Transverse colon (tissue), 4 donors: ENCODE data around the gene TRIP11. TPM values are rescaled to one million over a fixed set of nuclear protein-coding genes. Genes with fewer than 3 reads are reported as not detected.
A peak's percentile ranks its signal among the peaks of the same experiment; 100 is the strongest.

ENCODE experiments used
- DNase-seq: peaks from one replicate; pipeline ENCODE4 v3.0.0-alpha.2; 2019
- H3K27ac ChIP-seq, 4 donors: fragments of 200-600 bp; sonication (generic); 2 replicates each; pipeline ENCODE4 v1.5.1; 2016 to 2018; ENCODE audit warnings: inconsistent platforms in 4 of 4
- H3K27me3 ChIP-seq: fragments of 200-600 bp; sonication (generic); 2 replicates; pipeline ENCODE4 v1.5.1; 2017; ENCODE audit warnings: inconsistent platforms
- H3K36me3 ChIP-seq, 4 donors: fragments of 200-600 bp; sonication (generic); 2 replicates each; pipeline ENCODE4 v1.5.1; 2017 to 2019; ENCODE audit warnings: inconsistent platforms in 4 of 4
- H3K4me1 ChIP-seq, 4 donors: fragments of 200-600 bp; sonication (generic); 2 replicates each; pipeline ENCODE4 v1.5.1; 2017 to 2020; ENCODE audit warnings: inconsistent platforms in 4 of 4
- H3K4me3 ChIP-seq, 4 donors: fragments of 200-600 bp; sonication (generic); 1 replicate in 1 of 4; 2 replicates in 3 of 4; pipeline versions ENCODE4 v1.5.1 to v1.6.1; 2017 to 2019; ENCODE audit warnings: inconsistent platforms in 4 of 4
- H3K9me3 ChIP-seq, 2 donors: fragments of 200-600 bp; sonication (generic); 2 replicates each; pipeline ENCODE4 v1.5.1; 2017 to 2019; ENCODE audit warnings: inconsistent platforms in 2 of 2
- EP300 ChIP-seq: sonication (generic); formaldehyde crosslinking; IDR thresholded peaks from one replicate; pipeline ENCODE4 v1.6.1; 2017; ENCODE audit warnings: antibody characterized with exemption, low read depth
- POLR2A ChIP-seq: fragments of 450-650 bp; IDR thresholded peaks from one replicate; pipeline ENCODE4 v1.6.1; 2016; ENCODE audit warnings: antibody characterized with exemption, mild to moderate bottlenecking, moderate library complexity
- POLR2AphosphoS5 ChIP-seq, 3 donors: sonication (generic); formaldehyde crosslinking; IDR thresholded peaks; one replicate each; pipeline ENCODE4 v1.6.1; 2016; ENCODE audit warnings: antibody characterized with exemption in 3 of 3
- WGBS, 2 donors: methylation state at CpG; one replicate each; pipeline ENCODE4 v1.1.5; 2018; ENCODE audit warnings: low coverage in 1 of 2; 5-methylcytosine and 5-hydroxymethylcytosine counted together
- in situ Hi-C, 4 donors: fragments of 200-750 bp; cut with MboI; loops; one replicate each; pipeline versions ENCODE4 v1.15.0 to v1.15.1; 2017; ENCODE audit warnings: low sequenced_read_pairs in 3 of 4, low pct_ligation_motif_present in 1 of 4, low pct_unique_long_range_greater_than_20kb in 1 of 4
- intact Hi-C: fragments of 100-400 bp; cut with DNase I; formaldehyde crosslinking; loops from one replicate; pipeline ENCODE4 v1.15.1; 2023; ENCODE audit warnings: low total_unique reads
- total RNA-seq, 4 donors: library from RNA; depleted of rRNA; stranded (reverse); fragments of >200 nt; gene quantifications; one replicate each; pipeline ENCODE4 v1.1.0, GENCODE V29; 2016
- TF ChIP-seq, protein P1 (sequence below), 5 experiments: fragments of 200-600 bp in 3 of 5; fragments of 450-650 bp in 2 of 5; sonication (generic) in 3 of 5; IDR thresholded peaks; 1 replicate in 2 of 5; 2 replicates in 3 of 5; pipeline ENCODE4 v1.5.1; 2016 to 2017; ENCODE audit warnings: antibody characterized with exemption in 5 of 5, inconsistent platforms in 3 of 5, mild to moderate bottlenecking in 2 of 5, moderate library complexity in 1 of 5

The TRIP11 gene
- total RNA-seq, 4 donors from 2014 or later = 14.2 to 45.6 (median 34.1) TPM

DNA sequence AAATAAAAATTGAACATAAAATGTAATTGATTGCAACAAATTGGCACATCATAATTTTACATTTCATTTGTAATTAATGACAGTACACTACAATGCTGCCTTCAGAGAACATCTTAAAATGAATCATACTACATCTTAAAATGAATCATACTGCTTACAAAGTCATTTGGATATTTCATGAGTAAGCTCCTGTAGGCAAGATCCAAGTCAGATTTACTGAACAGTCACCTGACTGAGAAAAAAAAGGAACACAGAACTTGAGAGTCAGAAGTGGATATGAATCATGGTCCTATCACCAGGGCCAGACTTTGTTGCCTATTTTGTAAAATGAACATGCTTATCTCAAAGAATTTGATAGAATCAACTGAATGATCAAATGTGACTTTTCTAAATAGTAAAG, 59.7 kb downstream of the TRIP11 start:
- Histone ChIP-seq H3K4me3 (no peak overlapping the region), H3K9me3 (no peaks in the 10 kb centered on the region), H3K27ac (no peak overlapping the region), H3K27me3 (no peaks in the 10 kb centered on the region), H3K36me3 (peaks cover 0 to 11% (median 4%) of the 10 kb centered on the region in 4 donors), H3K4me1 (peaks cover 0 to 2% (median 0%) of the 10 kb centered on the region in 4 donors)
- intact Hi-C loops = no loop called here
- DNase-seq = no peak
- TF ChIP-seq POLR2A (no peak), POLR2AphosphoS5 (IDR thresholded peaks at IDR 0.05) (peak in 1 of 3 donors; percentile 41), EP300 (no peak)
- TF ChIP-seq, protein P1, sequence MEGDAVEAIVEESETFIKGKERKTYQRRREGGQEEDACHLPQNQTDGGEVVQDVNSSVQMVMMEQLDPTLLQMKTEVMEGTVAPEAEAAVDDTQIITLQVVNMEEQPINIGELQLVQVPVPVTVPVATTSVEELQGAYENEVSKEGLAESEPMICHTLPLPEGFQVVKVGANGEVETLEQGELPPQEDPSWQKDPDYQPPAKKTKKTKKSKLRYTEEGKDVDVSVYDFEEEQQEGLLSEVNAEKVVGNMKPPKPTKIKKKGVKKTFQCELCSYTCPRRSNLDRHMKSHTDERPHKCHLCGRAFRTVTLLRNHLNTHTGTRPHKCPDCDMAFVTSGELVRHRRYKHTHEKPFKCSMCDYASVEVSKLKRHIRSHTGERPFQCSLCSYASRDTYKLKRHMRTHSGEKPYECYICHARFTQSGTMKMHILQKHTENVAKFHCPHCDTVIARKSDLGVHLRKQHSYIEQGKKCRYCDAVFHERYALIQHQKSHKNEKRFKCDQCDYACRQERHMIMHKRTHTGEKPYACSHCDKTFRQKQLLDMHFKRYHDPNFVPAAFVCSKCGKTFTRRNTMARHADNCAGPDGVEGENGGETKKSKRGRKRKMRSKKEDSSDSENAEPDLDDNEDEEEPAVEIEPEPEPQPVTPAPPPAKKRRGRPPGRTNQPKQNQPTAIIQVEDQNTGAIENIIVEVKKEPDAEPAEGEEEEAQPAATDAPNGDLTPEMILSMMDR (IDR thresholded peaks at IDR 0.05) = no peak
- in situ Hi-C loops = no loop called here

DNA sequence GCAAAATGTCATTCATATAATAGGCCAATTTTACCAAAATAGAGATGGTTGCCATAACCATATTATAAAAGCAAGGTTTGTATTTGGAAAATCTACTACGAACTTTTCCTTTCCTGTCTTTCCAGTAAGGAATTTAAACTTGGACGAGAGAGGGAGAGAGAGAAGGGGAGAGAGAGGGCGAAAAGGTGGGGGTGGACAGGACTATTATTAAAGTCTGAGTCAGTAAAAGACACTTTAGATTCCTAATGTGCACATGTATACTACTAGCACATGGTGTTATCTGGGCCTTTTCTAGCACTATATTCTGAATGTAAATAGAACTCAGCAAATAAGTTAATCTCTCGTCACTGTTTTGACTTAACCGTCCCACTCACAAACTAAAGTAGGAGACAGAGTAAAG, 62.0 kb downstream of the TRIP11 start:
- in situ Hi-C loops = no loop called here
- H3K36me3 ChIP-seq = peaks cover 0 to 26% (median 6%) of the 10 kb centered on the region in 4 donors
- no peak for DNase-seq
- intact Hi-C loops = no loop called here
- no peaks in the 10 kb centered on the region for H3K4me1 ChIP-seq
- H3K4me3 ChIP-seq = no peak overlapping the region
- WGBS, 2 donors = 90 to 93% methylated on average over 5 of the region's 5 CpGs
- H3K27ac ChIP-seq = no peak overlapping the region
- TF ChIP-seq, protein P1 (IDR thresholded peaks at IDR 0.05) = no peak
- TF ChIP-seq POLR2A = no peak
- no peak for TF ChIP-seq POLR2AphosphoS5 (IDR thresholded peaks at IDR 0.05)
- no peak for TF ChIP-seq EP300
- H3K9me3 ChIP-seq = no peaks in the 10 kb centered on the region
- H3K27me3 ChIP-seq = no peaks in the 10 kb centered on the region

DNA sequence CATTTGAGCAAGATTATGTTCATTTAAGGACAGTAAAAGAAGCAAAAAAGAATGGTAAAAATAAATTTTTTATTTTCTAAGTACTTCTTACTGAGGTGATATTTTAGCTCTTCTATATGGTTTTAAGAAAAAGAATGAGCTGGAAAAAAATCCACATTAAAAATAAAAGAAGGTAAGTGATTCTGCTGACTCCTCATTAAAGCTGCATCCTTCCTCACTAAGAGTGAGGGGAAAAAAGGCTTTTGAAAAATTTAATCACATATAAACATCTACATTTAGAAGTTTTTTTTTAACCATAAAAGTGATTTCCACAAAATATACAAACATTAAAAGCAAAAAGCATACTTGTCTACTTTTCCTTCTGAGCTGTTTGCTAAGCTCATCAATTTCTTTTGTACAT, 64.1 kb downstream of the TRIP11 start:
- DNase-seq = no peak
- Histone ChIP-seq H3K9me3 (no peaks in the 10 kb centered on the region), H3K27ac (no peak overlapping the region), H3K4me1 (no peaks in the 10 kb centered on the region), H3K4me3 (no peak overlapping the region), H3K27me3 (no peaks in the 10 kb centered on the region), H3K36me3 (peaks cover 0 to 44% (median 16%) of the 10 kb centered on the region in 4 donors)
- in situ Hi-C loops (no loop called here), intact Hi-C loops (no loop called here)
- TF ChIP-seq POLR2A = no peak
- TF ChIP-seq POLR2AphosphoS5 (IDR thresholded peaks at IDR 0.05) = no peak
- no peak for TF ChIP-seq EP300
- TF ChIP-seq, protein P1 (IDR thresholded peaks at IDR 0.05) = no peak

DNA sequence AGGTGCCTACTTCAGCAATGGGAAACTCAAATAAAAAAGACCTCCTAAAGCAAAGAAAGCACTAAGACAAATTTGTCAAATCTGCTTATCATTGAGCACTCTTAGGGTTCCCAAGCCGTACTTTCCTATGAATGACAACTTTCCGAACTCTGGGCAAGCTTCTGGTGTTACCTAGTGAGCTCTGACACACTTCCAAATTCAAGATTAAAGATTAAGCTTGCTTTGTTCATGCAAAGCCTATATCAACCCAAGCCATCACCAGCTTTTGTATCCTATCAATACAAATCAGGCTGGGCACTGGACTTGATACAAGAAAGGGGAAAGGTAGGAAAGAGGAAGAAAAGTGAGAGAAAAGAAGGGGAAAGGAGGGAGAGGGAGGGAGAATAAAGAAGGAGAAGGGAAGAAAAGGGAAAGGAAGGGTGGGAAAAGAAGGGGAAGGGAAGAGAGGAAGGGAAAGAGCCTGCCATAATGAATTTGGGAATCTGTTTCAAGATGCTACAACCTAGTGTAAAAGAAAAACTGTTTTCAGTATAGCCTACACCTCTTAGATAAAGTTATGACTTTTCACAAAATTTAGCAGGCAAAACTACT, 68.6 kb downstream of the TRIP11 start:
- no peaks in the 10 kb centered on the region for H3K4me1 ChIP-seq
- in situ Hi-C loops = no loop called here
- H3K9me3 ChIP-seq = no peaks in the 10 kb centered on the region
- intact Hi-C loops = no loop called here
- H3K27ac ChIP-seq = no peak overlapping the region
- 96 to 100% methylated on average over 2 of the region's 2 CpGs for WGBS, 2 donors
- no peak overlapping the region for H3K4me3 ChIP-seq
- peaks cover 0 to 66% (median 27%) of the 10 kb centered on the region in 4 donors for H3K36me3 ChIP-seq
- no peaks in the 10 kb centered on the region for H3K27me3 ChIP-seq
- TF ChIP-seq, protein P1 (IDR thresholded peaks at IDR 0.05) = no peak
- no peak for TF ChIP-seq EP300
- no peak for TF ChIP-seq POLR2A
- no peak for TF ChIP-seq POLR2AphosphoS5 (IDR thresholded peaks at IDR 0.05)
- DNase-seq = no peak
